LNCAP (cell line): ENCODE measurements around the gene PRICKLE4.
A peak's percentile ranks its signal among the peaks of the same experiment; 100 is the strongest.

Source experiments
- CTCF ChIP-seq: fragments of 450-650 bp; IDR thresholded peaks from 2 replicates; pipeline ENCODE4 v1.5.1; 2017; ENCODE audit warnings: mild to moderate bottlenecking

Gene PRICKLE4

GRCh38 chr6:41779788-41780550, 613 bp upstream of the PRICKLE4 start, which contains the start of gene FRS3:
FRS3 (minus strand) TSS chr6:41779900; CDS start chr6:41776987, 2,913 bp downstream.
- peak; percentile 84 for TF ChIP-seq CTCF

GRCh38 chr6:41781366-41781730, 766 bp downstream of the PRICKLE4 start:
- no peak for TF ChIP-seq CTCF

DNA sequence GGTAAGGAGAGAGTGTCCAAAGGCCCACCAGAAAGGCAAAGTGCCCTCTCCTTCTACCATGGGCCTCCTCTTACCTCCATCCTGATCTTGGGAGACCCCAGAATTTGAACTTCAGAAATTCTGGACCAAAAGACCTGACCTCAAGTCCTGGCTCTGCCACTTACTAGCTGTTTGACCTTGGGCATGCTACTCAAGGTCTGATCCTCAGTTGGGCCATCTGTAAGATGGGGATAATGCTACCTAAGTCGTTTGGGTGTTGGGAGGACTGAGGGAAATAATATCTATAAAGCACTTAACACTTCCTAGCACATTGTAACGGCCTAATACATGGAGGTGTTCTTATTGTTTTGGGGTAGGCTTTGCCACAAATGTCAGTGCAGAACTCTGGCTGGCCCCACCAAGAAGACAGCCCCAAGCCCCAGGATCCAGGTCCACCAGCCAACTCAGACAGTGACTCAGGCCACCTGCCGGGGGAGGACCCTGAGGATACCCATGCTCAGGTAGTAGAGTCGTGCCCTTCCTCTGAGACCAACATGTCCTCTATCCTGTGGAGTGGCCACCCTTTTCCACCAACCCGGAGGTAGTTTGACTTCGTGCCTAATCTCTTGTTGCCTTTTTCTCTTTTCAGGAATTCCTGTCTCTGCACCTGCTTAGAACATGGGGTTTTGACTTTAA, 2.7 kb downstream of the PRICKLE4 start:
- TF ChIP-seq CTCF = no peak

DNA sequence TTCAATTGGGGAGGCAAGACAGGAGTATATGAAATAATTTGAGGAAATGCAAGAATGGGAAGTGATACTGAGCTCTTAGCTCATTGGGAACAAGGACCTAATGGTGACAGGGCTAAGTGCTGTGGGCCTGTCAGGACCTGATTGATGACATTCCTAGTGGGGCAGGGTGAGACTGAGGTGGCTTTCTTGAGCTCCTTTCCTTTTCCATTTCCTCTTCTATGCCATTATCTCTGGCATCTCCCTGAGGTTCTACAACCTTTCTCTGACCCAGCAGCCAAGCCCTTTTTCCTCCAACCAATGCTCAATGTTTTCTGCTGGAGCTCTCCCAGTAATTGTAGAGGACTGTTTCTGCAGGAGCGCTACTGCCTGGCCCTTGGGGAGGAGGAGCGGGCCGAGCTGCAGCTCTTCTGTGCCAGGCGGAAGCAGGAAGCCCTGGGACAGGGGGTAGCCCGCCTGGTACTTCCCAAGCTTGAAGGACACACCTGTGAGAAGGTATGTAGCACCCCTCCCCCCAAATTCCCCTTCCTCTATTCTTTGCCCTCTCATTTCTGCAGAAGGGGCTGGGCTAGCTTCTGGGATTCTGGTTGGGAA, 4.1 kb downstream of the PRICKLE4 start:
- no peak for TF ChIP-seq CTCF

- no peak for TF ChIP-seq CTCF
Measured at GRCh38 chr6:41785254-41785653, 4.7 kb downstream of the PRICKLE4 start.

- TF ChIP-seq CTCF = no peak
Measured at GRCh38 chr6:41785689-41786450, 5.3 kb downstream of the PRICKLE4 start.

DNA sequence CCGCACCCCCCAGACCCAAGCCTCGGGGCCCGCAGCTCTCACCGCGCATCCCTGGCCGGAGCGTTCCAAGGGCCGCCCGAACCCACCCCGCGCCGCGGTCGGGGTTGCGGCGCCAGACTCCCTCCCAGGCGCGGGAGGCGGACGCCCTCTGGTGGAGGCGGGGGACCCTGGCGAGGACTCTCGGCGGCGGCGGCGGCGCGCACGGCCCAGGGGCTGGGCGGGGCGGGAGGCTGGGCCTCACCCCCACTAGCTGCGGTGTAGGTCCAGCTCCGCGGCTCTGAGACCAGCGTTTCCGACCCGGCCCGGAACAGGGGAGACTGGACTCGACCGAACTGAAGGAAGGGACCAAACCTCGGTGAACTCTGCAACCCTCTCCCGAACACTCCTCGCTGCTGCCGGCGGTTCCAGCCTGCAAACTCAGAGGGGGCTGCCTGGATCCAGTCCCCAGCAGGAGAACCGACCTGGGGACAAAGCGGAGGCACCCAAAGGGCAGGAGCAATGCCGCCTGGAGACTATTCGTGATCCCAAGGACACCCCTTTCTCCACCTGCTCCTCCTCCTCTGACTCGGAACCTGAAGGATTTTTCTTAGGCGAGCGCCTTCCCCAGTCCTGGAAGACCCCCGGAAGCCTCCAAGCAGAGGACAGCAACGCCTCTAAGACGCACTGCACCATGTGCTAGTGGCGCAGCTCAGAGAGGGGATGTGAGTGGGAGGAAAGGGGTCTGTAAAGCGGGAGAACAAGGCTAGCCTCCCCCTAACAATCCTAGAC, 6.1 kb downstream of the PRICKLE4 start:
- peak; percentile 70 for TF ChIP-seq CTCF
